Measurements from ENCODE around the gene ELOVL1. TPM values are rescaled to one million over a fixed set of nuclear protein-coding genes. Genes with fewer than 3 reads are reported as not detected.

ELOVL1 gene
- total and polyA plus RNA-seq, 2 of the 13 experiments (the other 11 are each of a cell fraction or from before 2014, with no cell fraction given): 55.2 to 77.4 TPM

DNA sequence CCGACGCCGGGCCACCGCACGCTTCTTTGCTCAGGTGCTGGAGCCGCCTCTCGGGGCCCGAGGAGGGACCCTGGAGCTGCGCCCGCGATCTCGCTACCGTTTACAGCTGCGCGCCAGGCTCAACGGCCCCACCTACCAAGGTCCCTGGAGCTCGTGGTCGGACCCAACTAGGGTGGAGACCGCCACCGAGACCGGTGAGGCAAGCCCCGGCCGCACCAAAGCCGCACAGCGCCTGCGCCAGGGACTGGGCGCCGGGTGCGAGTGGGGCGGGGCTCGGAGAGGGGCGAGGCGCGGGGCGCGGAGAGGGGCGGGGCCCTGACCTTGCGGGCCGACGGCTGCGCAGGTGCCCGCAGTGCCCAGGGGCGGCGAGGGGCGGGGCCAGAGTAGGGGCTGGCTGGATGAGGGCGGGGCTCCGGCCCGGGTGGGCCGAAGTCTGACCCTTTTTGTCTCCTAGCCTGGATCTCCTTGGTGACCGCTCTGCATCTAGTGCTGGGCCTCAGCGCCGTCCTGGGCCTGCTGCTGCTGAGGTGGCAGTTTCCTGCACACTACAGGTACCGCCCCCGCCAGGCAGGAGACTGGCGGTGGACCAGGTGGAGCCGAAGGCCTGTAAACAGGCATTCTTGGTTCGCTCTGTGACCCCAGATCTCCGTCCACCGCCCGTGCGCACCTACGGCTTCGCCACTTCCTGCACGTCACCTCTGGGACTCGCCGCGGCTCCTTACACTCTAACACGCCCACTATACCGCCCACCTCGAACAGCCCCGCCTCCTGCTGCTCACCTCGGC is 18.8 kb downstream of the ELOVL1 start (continued):
- TF ChIP-seq, protein P1, sequence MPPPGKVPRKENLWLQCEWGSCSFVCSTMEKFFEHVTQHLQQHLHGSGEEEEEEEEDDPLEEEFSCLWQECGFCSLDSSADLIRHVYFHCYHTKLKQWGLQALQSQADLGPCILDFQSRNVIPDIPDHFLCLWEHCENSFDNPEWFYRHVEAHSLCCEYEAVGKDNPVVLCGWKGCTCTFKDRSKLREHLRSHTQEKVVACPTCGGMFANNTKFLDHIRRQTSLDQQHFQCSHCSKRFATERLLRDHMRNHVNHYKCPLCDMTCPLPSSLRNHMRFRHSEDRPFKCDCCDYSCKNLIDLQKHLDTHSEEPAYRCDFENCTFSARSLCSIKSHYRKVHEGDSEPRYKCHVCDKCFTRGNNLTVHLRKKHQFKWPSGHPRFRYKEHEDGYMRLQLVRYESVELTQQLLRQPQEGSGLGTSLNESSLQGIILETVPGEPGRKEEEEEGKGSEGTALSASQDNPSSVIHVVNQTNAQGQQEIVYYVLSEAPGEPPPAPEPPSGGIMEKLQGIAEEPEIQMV (CRISPR knock-in tag; IDR thresholded peaks at IDR 0.05; ENCODE audit: low read depth): peak; percentile 10; the same call in 1 of the 2 replicates
- TF ChIP-seq, protein P2, sequence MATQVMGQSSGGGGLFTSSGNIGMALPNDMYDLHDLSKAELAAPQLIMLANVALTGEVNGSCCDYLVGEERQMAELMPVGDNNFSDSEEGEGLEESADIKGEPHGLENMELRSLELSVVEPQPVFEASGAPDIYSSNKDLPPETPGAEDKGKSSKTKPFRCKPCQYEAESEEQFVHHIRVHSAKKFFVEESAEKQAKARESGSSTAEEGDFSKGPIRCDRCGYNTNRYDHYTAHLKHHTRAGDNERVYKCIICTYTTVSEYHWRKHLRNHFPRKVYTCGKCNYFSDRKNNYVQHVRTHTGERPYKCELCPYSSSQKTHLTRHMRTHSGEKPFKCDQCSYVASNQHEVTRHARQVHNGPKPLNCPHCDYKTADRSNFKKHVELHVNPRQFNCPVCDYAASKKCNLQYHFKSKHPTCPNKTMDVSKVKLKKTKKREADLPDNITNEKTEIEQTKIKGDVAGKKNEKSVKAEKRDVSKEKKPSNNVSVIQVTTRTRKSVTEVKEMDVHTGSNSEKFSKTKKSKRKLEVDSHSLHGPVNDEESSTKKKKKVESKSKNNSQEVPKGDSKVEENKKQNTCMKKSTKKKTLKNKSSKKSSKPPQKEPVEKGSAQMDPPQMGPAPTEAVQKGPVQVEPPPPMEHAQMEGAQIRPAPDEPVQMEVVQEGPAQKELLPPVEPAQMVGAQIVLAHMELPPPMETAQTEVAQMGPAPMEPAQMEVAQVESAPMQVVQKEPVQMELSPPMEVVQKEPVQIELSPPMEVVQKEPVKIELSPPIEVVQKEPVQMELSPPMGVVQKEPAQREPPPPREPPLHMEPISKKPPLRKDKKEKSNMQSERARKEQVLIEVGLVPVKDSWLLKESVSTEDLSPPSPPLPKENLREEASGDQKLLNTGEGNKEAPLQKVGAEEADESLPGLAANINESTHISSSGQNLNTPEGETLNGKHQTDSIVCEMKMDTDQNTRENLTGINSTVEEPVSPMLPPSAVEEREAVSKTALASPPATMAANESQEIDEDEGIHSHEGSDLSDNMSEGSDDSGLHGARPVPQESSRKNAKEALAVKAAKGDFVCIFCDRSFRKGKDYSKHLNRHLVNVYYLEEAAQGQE (IDR thresholded peaks at IDR 0.05; ENCODE audit: borderline replicate concordance in 1 of 2, low read depth in 1 of 2, low read length in 2 of 2): no peak
- TF ChIP-seq YY1 (IDR thresholded peaks at IDR 0.05; ENCODE audit: insufficient read depth, insufficient replicate concordance, low read depth, low read length) (no peak), TGIF2 (CRISPR knock-in tag; IDR thresholded peaks at IDR 0.05) (no peak), MAFG (CRISPR knock-in tag; IDR thresholded peaks at IDR 0.05) (no peak), ZNF670 (CRISPR knock-in tag; IDR thresholded peaks at IDR 0.05; ENCODE audit: borderline replicate concordance) (peak; percentile 62; the same call in 1 of the 2 replicates), ZNF331 (CRISPR knock-in tag; IDR thresholded peaks at IDR 0.05) (no peak; the same call in 1 of the 2 replicates), FOXA3 (CRISPR knock-in tag; IDR thresholded peaks at IDR 0.05) (no peak; the same call in 1 of the 2 replicates), MBD4 (IDR thresholded peaks at IDR 0.05; ENCODE audit: borderline replicate concordance, low read length) (no peak), ZNF264 (CRISPR knock-in tag; IDR thresholded peaks at IDR 0.05) (peak; percentile 45; the same call in 1 of the 2 replicates)
- TF ChIP-seq, protein P3, sequence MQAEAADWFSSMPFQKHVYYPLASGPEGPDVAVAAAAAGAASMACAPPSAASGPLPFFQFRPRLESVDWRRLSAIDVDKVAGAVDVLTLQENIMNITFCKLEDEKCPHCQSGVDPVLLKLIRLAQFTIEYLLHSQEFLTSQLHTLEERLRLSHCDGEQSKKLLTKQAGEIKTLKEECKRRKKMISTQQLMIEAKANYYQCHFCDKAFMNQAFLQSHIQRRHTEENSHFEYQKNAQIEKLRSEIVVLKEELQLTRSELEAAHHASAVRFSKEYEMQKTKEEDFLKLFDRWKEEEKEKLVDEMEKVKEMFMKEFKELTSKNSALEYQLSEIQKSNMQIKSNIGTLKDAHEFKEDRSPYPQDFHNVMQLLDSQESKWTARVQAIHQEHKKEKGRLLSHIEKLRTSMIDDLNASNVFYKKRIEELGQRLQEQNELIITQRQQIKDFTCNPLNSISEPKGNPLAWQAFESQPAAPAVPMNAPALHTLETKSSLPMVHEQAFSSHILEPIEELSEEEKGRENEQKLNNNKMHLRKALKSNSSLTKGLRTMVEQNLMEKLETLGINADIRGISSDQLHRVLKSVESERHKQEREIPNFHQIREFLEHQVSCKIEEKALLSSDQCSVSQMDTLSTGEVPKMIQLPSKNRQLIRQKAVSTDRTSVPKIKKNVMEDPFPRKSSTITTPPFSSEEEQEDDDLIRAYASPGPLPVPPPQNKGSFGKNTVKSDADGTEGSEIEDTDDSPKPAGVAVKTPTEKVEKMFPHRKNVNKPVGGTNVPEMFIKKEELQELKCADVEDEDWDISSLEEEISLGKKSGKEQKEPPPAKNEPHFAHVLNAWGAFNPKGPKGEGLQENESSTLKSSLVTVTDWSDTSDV (CRISPR knock-in tag; IDR thresholded peaks at IDR 0.05): peak; percentile 15; the same call in 1 of the 2 replicates
- TF ChIP-seq, protein P4, sequence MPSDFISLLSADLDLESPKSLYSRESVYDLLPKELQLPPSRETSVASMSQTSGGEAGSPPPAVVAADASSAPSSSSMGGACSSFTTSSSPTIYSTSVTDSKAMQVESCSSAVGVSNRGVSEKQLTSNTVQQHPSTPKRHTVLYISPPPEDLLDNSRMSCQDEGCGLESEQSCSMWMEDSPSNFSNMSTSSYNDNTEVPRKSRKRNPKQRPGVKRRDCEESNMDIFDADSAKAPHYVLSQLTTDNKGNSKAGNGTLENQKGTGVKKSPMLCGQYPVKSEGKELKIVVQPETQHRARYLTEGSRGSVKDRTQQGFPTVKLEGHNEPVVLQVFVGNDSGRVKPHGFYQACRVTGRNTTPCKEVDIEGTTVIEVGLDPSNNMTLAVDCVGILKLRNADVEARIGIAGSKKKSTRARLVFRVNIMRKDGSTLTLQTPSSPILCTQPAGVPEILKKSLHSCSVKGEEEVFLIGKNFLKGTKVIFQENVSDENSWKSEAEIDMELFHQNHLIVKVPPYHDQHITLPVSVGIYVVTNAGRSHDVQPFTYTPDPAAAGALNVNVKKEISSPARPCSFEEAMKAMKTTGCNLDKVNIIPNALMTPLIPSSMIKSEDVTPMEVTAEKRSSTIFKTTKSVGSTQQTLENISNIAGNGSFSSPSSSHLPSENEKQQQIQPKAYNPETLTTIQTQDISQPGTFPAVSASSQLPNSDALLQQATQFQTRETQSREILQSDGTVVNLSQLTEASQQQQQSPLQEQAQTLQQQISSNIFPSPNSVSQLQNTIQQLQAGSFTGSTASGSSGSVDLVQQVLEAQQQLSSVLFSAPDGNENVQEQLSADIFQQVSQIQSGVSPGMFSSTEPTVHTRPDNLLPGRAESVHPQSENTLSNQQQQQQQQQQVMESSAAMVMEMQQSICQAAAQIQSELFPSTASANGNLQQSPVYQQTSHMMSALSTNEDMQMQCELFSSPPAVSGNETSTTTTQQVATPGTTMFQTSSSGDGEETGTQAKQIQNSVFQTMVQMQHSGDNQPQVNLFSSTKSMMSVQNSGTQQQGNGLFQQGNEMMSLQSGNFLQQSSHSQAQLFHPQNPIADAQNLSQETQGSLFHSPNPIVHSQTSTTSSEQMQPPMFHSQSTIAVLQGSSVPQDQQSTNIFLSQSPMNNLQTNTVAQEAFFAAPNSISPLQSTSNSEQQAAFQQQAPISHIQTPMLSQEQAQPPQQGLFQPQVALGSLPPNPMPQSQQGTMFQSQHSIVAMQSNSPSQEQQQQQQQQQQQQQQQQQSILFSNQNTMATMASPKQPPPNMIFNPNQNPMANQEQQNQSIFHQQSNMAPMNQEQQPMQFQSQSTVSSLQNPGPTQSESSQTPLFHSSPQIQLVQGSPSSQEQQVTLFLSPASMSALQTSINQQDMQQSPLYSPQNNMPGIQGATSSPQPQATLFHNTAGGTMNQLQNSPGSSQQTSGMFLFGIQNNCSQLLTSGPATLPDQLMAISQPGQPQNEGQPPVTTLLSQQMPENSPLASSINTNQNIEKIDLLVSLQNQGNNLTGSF (CRISPR knock-in tag; IDR thresholded peaks at IDR 0.05): peak; percentile 47; the same call in 1 of the 2 replicates
- TF ChIP-seq, protein P5, sequence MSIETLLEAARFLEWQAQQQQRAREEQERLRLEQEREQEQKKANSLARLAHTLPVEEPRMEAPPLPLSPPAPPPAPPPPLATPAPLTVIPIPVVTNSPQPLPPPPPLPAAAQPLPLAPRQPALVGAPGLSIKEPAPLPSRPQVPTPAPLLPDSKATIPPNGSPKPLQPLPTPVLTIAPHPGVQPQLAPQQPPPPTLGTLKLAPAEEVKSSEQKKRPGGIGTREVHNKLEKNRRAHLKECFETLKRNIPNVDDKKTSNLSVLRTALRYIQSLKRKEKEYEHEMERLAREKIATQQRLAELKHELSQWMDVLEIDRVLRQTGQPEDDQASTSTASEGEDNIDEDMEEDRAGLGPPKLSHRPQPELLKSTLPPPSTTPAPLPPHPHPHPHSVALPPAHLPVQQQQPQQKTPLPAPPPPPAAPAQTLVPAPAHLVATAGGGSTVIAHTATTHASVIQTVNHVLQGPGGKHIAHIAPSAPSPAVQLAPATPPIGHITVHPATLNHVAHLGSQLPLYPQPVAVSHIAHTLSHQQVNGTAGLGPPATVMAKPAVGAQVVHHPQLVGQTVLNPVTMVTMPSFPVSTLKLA (IDR thresholded peaks at IDR 0.05): no peak
